Measurements from ENCODE around the gene SLC44A1. TPM values are rescaled to one million over a fixed set of nuclear protein-coding genes. Genes with fewer than 3 reads are reported as not detected.

The SLC44A1 gene
- total RNA-seq, 1 donor from 2014 or later = 13.9 TPM

GRCh38 chr9:105385381-105385985 lies 141.0 kb downstream of the SLC44A1 start:
- no peak overlapping the region for H3K4me3 Mint-ChIP-seq
- no peaks in the 10 kb centered on the region for H3K36me3 Mint-ChIP-seq (ENCODE audit: low read depth)
- H3K27ac Mint-ChIP-seq (ENCODE audit: unreplicated experiment) = no peak overlapping the region
- no peaks in the 10 kb centered on the region for H3K9me3 Mint-ChIP-seq
- H3K4me1 Mint-ChIP-seq = peaks cover 7% of the 10 kb centered on the region
- TF ChIP-seq CTCF (conservative IDR thresholded peaks at IDR 0.05) = no peak
- no peaks in the 10 kb centered on the region for H3K27me3 Mint-ChIP-seq (ENCODE audit: low read depth)
- no peak for DNase-seq (ENCODE audit: low read depth, low spot score)

GRCh38 chr9:105389796-105390195 lies 145.3 kb downstream of the SLC44A1 start:
- peak overlapping the region; percentile 74 for H3K4me3 Mint-ChIP-seq
- no peak for TF ChIP-seq CTCF (conservative IDR thresholded peaks at IDR 0.05)
- no peaks in the 10 kb centered on the region for H3K9me3 Mint-ChIP-seq
- no peaks in the 10 kb centered on the region for H3K36me3 Mint-ChIP-seq (ENCODE audit: low read depth)
- H3K4me1 Mint-ChIP-seq = peaks cover 26% of the 10 kb centered on the region
- H3K27ac Mint-ChIP-seq (ENCODE audit: unreplicated experiment) = peak overlapping the region; percentile 97
- DNase-seq (ENCODE audit: low read depth, low spot score) = no peak
- no peaks in the 10 kb centered on the region for H3K27me3 Mint-ChIP-seq (ENCODE audit: low read depth)

GRCh38 chr9:105390871-105391270 lies 146.4 kb downstream of the SLC44A1 start:
- TF ChIP-seq CTCF (conservative IDR thresholded peaks at IDR 0.05) = no peak
- H3K27me3 Mint-ChIP-seq (ENCODE audit: low read depth) = no peaks in the 10 kb centered on the region
- H3K9me3 Mint-ChIP-seq = no peaks in the 10 kb centered on the region
- no peak for DNase-seq (ENCODE audit: low read depth, low spot score)
- no peaks in the 10 kb centered on the region for H3K36me3 Mint-ChIP-seq (ENCODE audit: low read depth)
- no peak overlapping the region for H3K27ac Mint-ChIP-seq (ENCODE audit: unreplicated experiment)
- H3K4me1 Mint-ChIP-seq = peaks cover 26% of the 10 kb centered on the region
- H3K4me3 Mint-ChIP-seq = no peak overlapping the region

- H3K4me3 Mint-ChIP-seq = no peak overlapping the region
- H3K27me3 Mint-ChIP-seq (ENCODE audit: low read depth) = no peaks in the 10 kb centered on the region
- peaks cover 26% of the 10 kb centered on the region for H3K4me1 Mint-ChIP-seq
- H3K9me3 Mint-ChIP-seq = no peaks in the 10 kb centered on the region
- no peak overlapping the region for H3K27ac Mint-ChIP-seq (ENCODE audit: unreplicated experiment)
- TF ChIP-seq CTCF (conservative IDR thresholded peaks at IDR 0.05) = no peak
- no peaks in the 10 kb centered on the region for H3K36me3 Mint-ChIP-seq (ENCODE audit: low read depth)
- DNase-seq (ENCODE audit: low read depth, low spot score) = no peak
Observed at GRCh38 chr9:105391288-105391687, 146.8 kb downstream of the SLC44A1 start.

GRCh38 chr9:105392531-105392930 lies 148.1 kb downstream of the SLC44A1 start:
- no peak for TF ChIP-seq CTCF (conservative IDR thresholded peaks at IDR 0.05)
- Mint-ChIP-seq H3K9me3 (no peaks in the 10 kb centered on the region), H3K4me1 (peaks cover 26% of the 10 kb centered on the region), H3K27me3 (ENCODE audit: low read depth) (no peaks in the 10 kb centered on the region), H3K4me3 (no peak overlapping the region), H3K36me3 (ENCODE audit: low read depth) (no peaks in the 10 kb centered on the region), H3K27ac (ENCODE audit: unreplicated experiment) (no peak overlapping the region)
- no peak for DNase-seq (ENCODE audit: low read depth, low spot score)
